Neuron (in vitro differentiated cells): ENCODE results near the gene SH3TC1.

Experiments
- H2AFZ ChIP-seq: one replicate; pipeline ENCODE4 v1.6.1; 2013; ENCODE audit warnings: low read depth, mild to moderate bottlenecking, inconsistent platforms, low read length, moderate library complexity
- H3K27me3 ChIP-seq: one replicate; pipeline ENCODE4 v1.6.1; 2013; ENCODE audit warnings: low read length; ENCODE audit not compliant: insufficient read depth
- H3K36me3 ChIP-seq: one replicate; pipeline ENCODE4 v1.6.1; 2013; ENCODE audit warnings: low read length; ENCODE audit not compliant: insufficient read depth
- H3K4me1 ChIP-seq: one replicate; pipeline ENCODE4 v1.6.1; 2013; ENCODE audit warnings: low read length; ENCODE audit not compliant: insufficient read depth
- H3K4me3 ChIP-seq: 2 replicates; pipeline ENCODE4 v1.5.1; 2013; ENCODE audit warnings: mild to moderate bottlenecking, low read length, moderate library complexity
- H3K9me3 ChIP-seq: one replicate; pipeline ENCODE4 v1.6.1; 2013; ENCODE audit warnings: low read length

Gene SH3TC1

DNA sequence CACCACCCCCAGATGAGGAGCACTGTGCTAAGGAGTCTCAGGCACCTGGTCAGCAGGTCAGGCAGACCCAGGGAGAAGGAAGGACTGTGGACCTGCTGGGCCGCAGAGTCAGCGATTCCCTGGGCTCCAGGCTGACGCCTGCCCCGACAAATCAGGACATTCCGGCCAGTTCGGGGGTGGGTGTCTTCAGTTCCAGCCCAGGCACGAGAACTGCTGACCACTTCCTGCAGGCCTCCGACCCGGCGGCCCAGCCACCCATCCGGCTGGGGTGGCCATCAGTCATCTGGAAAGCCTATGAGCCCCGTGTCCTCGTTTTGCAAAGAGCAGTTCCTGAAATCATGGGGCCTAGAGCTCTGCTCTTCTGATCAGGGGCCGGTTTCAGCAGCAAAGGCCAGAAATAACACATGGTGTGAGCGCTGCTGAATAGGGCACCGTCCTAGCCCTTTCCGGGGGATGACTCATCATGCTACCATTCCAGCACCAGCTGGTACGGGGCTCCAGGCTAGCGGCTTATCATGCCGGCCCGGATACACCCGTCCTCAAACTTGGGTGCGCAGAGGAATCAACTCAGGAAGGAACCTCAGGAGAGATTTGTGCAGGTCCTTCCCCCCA lies 7.8 kb upstream of the SH3TC1 start:
- H2AFZ ChIP-seq, result no peak overlapping the region
- no peaks in the 10 kb centered on the region for H3K4me1 ChIP-seq
- peaks cover 2% of the 10 kb centered on the region for H3K27me3 ChIP-seq
- H3K4me3 ChIP-seq, result no peak overlapping the region
- no peaks in the 10 kb centered on the region for H3K36me3 ChIP-seq
- no peaks in the 10 kb centered on the region for H3K9me3 ChIP-seq

DNA sequence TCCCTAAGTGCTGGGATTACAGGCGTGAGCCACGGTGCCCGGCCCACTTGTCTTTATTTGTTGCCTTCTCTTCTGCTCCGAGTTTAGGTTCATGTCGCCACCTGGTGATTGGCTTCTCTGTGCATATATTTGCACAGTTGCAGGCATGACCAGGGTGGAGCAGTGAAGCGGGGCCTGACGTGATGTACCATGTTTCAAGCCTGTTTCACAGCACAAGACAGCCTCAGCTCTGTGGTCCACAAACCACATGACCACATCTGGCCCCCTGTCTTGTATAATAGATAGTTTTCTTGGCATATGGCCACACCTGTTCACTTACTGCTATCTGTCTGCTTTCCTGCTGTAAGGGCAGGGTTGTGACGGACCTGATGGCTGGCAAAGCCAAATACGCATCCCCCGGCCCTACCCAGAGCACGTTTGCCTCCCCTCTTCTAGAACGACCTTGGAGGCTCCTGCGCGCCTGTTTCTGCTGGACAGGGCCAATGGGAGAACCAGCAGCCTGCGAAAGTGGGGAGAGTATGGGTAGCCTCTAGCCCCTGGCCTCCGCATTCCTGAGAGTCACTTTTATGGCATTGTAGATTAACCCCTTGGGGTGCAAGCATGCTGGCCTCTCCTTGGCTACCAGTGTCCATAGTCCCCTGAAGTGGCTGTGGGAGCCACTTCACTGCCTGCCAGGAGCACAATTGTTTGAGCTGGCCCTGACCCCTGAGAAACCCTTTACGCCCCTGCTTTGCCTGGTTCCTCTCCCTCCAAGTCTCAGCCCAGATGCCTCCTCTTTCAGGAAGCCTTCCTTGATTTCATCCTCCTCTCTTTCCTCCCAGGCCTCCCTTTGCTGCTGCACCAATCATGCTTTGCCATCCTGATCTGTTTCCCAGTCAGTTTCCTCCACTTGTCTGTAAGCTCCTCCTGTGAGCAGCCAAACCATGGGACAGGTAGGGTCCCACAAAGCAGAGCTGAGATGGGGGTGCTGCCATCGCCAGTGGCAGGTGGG lies 6.0 kb upstream of the SH3TC1 start:
- H3K9me3 ChIP-seq, result no peaks in the 10 kb centered on the region
- H2AFZ ChIP-seq, result no peak overlapping the region
- no peaks in the 10 kb centered on the region for H3K27me3 ChIP-seq

DNA sequence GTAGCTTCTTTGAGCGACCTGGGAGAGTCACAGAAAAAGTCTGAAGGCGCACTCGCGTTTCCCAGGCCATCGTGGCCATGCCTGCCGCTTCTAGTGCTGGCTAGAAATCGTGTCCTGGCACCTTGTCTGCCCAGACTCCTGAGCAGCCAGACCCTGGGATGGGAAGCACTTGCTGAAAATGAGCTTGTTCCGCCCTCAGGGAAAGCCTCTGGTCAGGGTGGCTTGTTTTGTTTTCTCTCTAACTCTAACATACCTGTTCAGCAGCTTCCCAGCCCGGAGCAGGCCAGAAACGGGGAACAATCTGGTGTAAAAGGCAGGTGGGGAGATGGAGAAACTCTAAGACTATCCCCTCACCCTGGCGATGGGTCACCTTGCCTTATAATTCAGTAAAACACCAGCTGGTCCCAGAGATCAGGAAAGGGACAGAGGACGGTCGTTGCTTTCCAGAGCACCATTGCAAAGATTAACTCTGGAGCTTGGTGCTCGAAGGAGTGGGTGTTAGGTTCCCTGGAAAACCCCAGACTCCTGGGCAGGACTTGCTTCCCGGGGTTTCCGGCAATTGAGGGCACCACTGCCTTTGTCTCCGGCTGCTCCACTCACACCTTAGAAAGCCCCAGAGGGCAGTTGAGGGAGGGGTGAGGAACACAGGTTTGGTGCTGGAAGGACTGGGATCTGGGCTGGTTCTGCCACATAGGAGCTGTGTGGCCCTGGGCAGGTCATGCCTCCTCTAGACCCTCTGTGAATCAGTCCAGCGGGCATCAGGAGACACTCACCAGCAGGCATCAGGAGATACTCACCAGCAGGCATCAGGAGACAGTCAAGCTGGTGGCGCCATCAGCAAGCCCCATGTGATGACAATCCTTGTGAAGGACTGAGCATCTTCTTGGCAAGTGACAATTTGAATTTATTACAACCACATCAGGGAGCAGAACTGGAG lies 4.5 kb upstream of the SH3TC1 start:
- no peaks in the 10 kb centered on the region for H3K27me3 ChIP-seq
- H2AFZ ChIP-seq, result no peak overlapping the region
- H3K36me3 ChIP-seq, result no peaks in the 10 kb centered on the region
- no peak overlapping the region for H3K4me3 ChIP-seq
- no peaks in the 10 kb centered on the region for H3K9me3 ChIP-seq
- no peaks in the 10 kb centered on the region for H3K4me1 ChIP-seq

More for the DNA sequence above, 6.0 kb upstream of the SH3TC1 start:
- no peaks in the 10 kb centered on the region for H3K36me3 ChIP-seq
- H3K4me1 ChIP-seq, result no peaks in the 10 kb centered on the region
- no peak overlapping the region for H3K4me3 ChIP-seq

DNA sequence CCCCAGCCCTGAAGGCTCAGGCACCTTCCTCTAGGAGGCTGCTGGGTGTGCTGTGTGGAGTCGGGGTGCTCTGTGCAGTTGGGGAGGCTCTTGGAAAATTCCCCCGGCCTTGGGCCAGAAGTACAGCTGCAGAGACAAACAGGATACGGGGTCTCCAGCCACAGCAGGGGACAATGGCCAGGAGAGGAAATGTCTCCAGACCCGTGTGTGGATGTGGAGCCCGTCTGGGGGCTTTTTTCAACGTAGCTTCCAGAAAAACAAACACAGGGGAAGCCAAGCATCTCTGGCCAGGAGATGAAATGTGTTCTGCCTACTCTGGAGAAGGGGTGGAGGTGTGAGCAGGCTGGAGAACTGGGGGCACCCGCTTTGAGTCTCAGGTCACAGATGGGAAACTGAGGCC lies 3.7 kb upstream of the SH3TC1 start:
- no peak overlapping the region for H3K4me3 ChIP-seq
- no peaks in the 10 kb centered on the region for H3K4me1 ChIP-seq
- H2AFZ ChIP-seq, result no peak overlapping the region
- no peaks in the 10 kb centered on the region for H3K9me3 ChIP-seq
- H3K36me3 ChIP-seq, result no peaks in the 10 kb centered on the region
- H3K27me3 ChIP-seq, result no peaks in the 10 kb centered on the region

DNA sequence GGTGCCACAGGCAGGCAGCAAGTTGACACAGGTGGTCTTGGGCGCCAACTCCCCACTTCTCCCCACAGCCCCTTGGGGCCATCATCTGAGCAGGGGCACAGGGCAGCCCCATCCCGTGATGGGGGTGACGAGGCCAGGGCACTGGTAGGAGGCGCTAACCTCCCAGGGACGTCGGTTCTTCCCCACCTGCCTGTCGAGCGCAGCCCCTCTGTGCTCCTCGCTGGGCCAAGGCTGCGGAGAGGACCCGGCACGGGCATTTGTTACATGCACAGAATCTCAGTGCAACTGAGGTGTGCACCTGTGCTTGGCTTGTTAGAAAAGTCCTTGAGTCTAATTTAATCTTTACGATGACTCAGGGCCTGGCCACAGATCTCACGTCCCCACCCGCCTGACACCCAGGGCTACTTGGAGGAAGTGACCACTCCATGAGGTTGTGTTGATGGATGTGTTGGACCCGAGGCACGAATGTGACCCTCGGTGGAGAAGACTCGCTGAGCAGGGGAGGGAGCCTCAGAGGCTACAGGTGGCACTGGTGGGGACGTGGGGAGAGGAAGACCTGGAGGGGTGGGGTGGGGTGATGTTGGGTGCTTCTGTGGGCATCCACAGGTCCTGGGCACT lies 3.1 kb upstream of the SH3TC1 start:
- H2AFZ ChIP-seq, result no peak overlapping the region
- H3K9me3 ChIP-seq, result no peaks in the 10 kb centered on the region
- no peaks in the 10 kb centered on the region for H3K36me3 ChIP-seq
- H3K27me3 ChIP-seq, result no peaks in the 10 kb centered on the region
- no peak overlapping the region for H3K4me3 ChIP-seq
- H3K4me1 ChIP-seq, result no peaks in the 10 kb centered on the region

DNA sequence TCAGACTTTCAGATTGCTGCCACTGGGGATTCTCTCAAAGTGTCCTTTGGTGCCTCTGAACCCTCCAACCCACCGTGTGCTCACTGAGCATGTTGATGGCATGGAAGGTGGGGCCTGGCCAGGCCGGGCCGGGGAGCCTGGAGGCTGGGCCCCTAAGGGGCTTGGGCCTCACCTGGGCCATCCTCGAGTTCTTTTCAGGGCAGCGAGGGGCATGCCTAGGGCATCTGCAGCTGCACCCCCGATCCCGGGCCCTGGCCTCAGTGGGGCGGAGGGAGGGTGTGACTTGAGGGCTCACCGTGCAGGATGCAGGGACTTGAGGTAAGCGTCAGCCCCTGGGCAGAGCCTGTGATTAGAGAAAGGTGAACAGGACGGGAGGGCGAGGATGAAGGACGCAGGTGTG lies 1.6 kb upstream of the SH3TC1 start:
- Histone ChIP-seq H3K4me3 (no peak overlapping the region), H3K36me3 (no peaks in the 10 kb centered on the region), H3K4me1 (no peaks in the 10 kb centered on the region), H3K9me3 (no peaks in the 10 kb centered on the region), H3K27me3 (no peaks in the 10 kb centered on the region), H2AFZ (no peak overlapping the region)

DNA sequence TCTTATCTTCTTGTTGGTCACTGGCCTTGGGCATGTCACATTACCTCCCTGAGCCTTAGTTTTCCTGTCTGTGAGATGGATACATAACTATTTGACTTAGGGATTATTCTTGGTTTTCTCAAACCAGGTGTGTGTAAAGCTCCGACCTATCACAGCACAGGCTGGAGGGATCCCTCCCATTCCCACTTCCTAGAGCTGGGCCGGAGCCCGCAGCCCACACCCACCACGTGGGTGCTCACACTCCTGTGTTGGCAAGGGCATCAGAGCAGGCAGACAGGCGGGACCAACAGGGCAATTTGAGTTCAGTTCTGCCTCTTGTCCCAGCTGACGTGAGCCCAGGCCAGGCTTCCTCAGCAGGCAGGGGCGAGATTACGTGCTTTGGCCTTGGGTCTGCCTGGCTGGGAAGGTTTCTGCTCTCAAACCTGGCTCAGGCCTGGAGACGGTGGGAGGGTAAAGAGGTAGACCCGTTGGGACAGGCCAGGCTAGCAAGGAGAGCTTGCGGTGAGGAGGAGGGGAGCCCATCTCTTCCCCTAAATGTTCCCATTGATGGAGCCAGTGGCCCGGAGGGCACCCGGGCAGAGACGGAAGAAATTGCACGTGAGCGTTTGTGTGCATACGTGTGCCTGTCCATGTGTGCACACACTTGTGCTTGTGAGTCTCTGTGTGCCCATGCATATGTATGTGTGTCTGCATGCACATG lies 734 bp upstream of the SH3TC1 start:
- no peaks in the 10 kb centered on the region for H3K27me3 ChIP-seq
- H3K9me3 ChIP-seq, result no peaks in the 10 kb centered on the region
- no peaks in the 10 kb centered on the region for H3K36me3 ChIP-seq
- peak overlapping the region; percentile 20 for H2AFZ ChIP-seq
- H3K4me1 ChIP-seq, result no peaks in the 10 kb centered on the region
- H3K4me3 ChIP-seq, result no peak overlapping the region

DNA sequence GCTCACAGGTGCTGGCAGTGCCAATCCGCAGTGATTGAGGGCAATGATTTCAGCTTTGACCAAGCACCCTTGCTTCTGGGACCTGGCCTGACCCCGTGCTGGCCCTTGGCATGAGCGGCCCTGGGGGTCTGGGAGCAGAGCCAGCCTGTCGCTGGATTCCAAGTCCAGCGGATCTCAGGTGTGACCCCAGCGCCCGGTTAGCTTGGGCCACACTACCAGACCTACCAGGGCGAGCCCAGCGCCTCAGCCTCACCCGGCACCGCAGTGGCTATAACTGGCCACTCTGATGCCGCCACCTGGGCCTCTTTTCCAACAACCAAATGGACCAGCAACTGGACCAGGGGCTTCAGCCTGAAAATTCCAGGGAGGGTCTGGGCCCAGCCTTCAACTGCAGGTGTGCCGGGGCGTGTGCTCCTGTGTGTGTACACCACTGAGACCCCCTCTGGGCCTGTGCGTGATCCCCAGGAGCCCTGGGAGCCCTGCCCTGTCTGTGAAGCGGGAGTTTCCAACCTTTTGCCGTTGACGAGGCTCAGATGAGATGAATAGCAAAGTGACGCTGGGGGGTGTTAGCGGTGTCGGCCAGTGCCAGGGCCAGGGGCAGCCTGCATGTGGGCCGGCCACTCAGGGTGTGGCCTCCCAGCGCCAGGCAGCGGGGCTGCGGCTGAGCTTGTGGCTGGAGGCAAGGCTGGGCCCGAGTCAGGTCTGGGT lies 658 bp downstream of the SH3TC1 start:
- no peaks in the 10 kb centered on the region for H3K36me3 ChIP-seq
- H3K9me3 ChIP-seq, result no peaks in the 10 kb centered on the region
- H2AFZ ChIP-seq, result no peak overlapping the region
- no peak overlapping the region for H3K4me3 ChIP-seq
- H3K27me3 ChIP-seq, result no peaks in the 10 kb centered on the region
- no peaks in the 10 kb centered on the region for H3K4me1 ChIP-seq

DNA sequence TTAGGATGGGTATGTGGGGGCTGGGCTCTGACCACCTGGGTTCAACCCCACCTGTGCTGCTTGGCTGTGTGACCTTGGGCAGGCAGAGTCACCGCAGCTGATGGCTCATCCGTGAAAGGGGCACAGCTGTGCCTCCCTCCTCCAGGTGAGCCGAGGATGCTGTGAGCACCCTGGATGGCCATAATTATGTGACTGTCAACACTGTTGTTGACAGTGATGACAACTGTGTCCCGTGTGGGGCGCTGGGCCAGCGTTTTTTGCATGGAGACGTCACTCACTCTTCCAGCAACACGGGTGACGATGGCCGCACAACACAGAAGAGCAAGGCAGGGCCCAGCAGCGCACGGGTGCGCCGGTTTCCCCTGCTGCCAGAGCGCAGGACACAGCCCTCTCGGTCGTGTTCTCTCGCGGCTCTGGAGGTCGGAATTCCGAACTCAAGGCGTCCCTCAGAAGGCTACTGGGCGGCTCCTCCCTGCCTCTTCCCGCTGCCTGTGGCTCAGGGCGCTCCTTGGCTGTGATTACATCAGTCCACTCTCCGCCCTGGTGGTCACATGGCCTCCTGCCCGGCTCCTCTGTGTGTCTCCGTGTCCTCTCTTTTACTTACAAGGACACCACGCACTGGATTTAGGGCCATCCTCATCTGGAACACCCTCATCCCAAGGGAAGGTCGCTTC lies 1.3 kb downstream of the SH3TC1 start:
- no peaks in the 10 kb centered on the region for H3K27me3 ChIP-seq
- H3K4me3 ChIP-seq, result no peak overlapping the region
- no peak overlapping the region for H2AFZ ChIP-seq
- H3K9me3 ChIP-seq, result no peaks in the 10 kb centered on the region
- no peaks in the 10 kb centered on the region for H3K36me3 ChIP-seq
- no peaks in the 10 kb centered on the region for H3K4me1 ChIP-seq

DNA sequence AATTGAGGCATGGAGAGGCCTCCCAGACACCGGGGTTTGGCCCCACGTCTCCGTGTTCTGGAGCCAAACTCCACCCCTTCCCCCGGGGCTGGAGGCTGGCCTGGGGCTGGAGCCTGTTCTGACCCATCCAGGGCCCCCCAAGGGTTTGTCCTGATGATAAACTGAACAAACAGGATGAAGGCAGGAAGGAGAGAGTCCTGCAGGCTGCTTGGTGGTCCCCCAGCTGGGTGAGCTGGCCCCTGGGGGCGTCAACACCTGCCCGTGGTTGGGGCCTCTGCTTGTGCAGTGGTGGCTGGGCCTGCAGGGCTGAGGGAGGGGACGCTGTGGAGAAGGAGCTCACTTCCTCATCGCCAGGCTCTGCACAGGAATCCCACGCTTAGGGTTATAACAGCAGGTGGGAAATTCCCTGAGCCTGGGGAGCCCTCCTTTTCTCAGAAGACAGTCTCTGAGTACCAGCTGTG lies 2.3 kb downstream of the SH3TC1 start:
- Histone ChIP-seq H2AFZ (no peak overlapping the region), H3K9me3 (no peaks in the 10 kb centered on the region), H3K4me1 (no peaks in the 10 kb centered on the region), H3K36me3 (no peaks in the 10 kb centered on the region), H3K27me3 (no peaks in the 10 kb centered on the region), H3K4me3 (no peak overlapping the region)
